HG03571 (cell line): ENCODE measurements around the gene FBXW9.
"Not testable (repeated sequence)": the region's sequence is repeated elsewhere in the genome, so short reads cannot be mapped to it uniquely, and the experiment has no call there.

Source experiments
- ATAC-seq: cut with Tn5 transposase; IDR thresholded peaks from one replicate; pipeline ENCODE4 v1.9.1; 2021; ENCODE audit not compliant: unreplicated experiment

The FBXW9 gene

DNA sequence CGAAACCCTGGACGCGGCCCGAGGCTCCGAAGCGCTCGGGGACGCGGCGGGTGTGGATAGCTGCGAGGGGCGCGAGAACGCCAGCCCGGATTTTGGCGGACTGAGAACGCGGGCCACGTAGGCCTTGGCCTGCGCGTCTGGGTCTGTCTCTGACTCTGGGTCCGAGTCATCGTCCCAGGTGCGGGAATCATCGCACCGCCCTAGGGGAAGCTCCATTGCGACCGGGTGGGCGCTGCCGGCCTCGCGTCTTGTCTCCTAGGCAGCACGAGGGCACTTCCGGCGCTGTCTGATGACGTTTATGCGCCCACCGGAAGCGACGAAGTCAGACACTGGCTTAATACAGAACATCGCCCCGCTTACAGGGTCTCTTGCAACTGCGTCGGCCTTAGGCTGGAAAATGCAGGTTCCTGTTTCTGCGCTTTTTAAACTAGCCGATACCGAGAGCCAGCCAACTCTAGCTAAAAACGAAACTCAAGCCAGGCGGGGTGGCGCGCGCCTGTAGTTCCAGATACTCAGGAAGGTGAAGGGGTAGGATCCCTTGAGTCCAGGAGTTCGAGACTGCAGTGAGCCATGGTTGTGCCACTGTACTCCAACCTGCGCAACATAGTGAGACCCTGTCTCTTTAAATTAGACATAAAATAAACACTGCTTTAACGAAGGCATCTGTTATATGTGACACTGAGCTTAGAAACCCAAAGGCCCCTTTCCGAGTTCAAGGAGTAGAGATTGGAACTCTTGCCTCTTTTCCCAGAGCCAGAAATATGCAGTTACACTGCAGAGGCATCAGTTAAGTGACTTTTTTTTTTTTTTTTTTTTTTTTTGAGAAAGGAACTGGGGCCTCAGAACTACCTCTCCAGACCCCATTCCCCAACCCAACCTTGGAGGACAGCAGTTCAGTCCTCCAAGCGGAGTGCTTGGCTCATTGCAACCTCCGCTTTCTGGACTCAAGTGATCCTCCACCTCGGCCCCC lies at the start of gene FBXW9:
TSS of gene FBXW9 (minus strand) at position 266 of the 970 bp plus-strand sequence. CDS start at position 216, 50 bp downstream.
- ATAC-seq: peak; percentile 67

DNA sequence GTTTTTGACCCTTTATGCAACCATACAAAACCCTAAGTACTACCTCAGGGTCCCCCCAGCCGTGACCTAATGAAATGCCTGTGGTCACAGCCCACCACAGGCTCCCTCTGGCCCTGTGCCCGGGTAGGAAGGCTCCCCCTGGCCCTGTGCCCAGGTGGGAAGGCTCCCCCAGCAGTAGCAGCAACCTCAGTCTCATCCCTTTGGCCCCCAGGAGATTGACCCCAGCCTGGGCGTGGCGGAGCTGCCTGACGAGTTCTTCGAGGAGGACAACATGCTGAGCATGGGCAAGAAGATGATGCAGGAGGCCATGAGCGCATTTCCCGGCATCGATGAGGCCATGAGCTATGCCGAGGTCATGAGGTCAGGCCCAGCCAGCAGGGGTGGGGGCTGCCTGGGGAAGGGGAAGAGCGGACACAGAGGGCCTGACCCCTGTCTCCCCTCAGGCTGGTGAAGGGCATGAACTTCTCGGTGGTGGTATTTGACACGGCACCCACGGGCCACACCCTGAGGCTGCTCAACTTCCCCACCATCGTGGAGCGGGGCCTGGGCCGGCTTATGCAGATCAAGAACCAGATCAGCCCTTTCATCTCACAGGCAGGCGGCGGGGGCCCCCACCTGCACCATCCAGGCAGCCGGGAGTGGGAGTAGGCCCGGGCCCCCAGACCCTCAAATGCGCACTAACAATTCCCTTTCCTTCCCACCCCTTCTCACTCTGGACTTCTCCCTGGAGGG lies 48.9 kb upstream of the FBXW9 start:
- ATAC-seq: no peak

DNA sequence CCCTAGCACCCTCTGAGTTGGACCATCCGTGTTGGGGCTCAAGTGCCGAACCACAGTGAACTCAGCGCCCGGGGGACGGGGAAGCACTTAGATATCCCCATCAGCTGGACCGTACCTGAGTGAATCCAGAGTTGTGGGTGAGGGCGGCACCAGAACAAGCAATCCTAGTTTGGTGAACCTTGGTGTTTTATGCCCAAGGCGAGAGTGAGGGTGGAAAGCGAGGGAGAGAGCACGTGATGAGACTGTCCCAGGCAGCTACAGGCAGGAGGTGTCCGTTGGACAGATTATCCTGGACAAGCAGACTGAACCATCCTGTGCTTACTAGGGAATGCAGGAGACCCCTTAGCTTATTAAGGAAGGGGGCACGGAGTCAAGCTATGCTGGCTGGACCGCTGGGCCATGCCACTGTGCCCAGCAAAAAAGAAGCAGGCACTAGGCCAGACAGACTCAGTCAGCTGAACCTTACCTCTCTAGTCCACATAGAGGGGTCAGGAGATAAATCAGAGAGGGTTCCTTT lies 41.5 kb upstream of the FBXW9 start:
- no peak for ATAC-seq

- ATAC-seq: peak; percentile 64
These were observed 40.8 kb upstream of the FBXW9 start, which contains the start of gene GET3 for GRCh38 chr19:12736995-12737834. Gene GET3 (plus strand): TSS chr19:12737497. CDS start chr19:12737506, 9 bp downstream.

- no peak for ATAC-seq
These were observed 37.2 kb upstream of the FBXW9 start for GRCh38 chr19:12733369-12734214.

DNA sequence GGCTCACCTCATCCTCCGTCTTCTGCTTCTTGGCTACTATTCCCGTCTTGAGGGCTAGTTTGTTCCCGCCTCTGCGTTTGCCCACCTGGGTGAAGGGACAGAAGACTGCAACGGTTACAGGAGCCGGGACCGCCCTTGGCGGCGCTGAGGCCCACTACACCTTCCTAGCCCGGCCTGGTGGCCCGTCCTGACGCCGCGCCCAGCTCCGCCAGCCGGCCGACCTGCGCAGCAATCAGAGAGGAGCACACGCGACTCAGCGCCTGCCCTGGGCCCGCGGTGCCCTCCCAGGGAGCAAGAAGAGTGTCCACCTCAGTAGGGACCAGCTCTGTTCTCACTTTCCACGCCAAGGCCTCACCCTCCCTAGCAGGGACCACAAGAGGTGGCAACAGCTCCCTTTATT lies 34.9 kb upstream of the FBXW9 start:
- no peak for ATAC-seq

DNA sequence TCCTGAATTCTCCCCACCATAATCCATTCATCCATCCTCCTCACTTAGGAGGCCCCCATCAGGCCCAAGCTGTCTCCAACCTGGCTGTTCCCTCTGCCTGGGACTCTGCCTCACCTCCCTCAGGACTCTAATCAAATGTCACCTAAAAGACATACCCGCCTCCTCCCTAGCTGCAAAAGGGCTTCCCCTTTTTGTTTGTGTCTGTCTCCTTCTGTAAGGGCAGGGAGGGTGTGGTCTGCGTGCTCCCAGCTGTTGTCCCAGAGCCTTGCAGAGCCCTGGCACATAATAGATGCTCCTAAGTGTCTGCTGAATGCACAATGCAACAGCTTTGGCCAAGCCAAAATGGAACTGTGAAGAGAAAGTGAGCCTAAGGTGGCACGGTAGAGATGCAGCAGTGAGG lies 33.6 kb upstream of the FBXW9 start:
- ATAC-seq: no peak

- ATAC-seq: no peak
These were observed 31.5 kb upstream of the FBXW9 start for GRCh38 chr19:12727745-12728433.

- ATAC-seq: no peak
These were observed 30.5 kb upstream of the FBXW9 start for GRCh38 chr19:12726988-12727316.

DNA sequence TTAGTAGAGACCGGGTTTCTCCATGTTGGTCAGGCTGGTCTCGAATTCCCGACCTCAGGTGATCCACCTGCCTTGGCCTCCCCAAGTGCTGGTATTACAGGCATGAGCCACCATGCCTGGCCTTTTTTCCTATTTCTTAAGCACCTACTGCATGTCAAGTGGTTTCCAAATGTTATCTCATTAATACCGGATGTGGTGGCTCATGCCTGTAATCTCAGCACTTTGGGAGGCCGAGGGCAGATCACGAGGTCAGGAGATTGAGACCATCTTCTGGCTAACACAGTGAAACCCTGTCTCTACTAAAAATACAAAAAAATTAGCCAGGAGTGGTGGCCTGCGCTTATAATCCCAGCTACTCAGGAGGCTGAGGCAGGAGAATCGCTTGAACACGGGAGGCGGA lies 29.2 kb upstream of the FBXW9 start:
- ATAC-seq: not testable (repeated sequence)

DNA sequence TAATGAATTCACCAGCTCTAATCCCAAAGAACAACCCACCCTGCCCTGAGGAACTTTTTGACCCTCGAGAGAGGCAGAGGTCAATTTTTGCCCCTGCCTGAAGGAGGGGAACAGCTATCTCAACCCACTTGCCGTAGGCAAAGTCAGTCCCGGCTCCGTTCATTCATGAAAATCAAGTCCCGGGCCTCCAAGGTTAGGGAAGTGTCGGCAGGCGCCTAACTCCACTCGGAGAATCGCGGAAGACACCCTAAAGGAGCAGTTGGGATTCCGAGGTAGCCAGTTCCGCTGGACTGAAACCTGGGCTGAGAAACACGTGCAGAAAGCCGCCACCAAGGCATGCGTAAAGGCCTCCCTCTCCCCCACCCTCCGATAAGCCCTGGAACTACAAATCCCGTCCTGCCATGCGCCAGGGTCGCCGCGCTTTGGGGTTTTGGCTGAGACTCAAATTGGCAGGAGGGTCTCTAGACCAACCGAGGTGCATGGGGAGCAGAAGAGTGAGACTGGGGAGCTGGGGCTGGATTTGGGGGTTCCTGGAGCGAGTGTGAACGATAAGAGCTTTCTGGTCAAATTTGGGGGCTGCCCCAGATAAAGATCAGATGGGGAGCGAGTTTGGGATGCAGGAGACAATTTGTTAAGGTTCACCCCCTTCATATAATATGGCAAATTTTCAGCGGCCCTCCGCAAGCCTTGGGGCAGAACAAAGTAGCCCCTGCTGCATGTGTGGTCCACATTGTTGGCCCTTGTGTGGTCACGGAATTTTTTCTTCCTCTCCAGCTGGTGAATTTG lies 27.4 kb upstream of the FBXW9 start, which contains the start of gene TNPO2:
TSS of gene TNPO2 (minus strand) at position 292 of the 786 bp plus-strand sequence. CDS start 2,955 bp downstream, outside the sequence.
- ATAC-seq: no peak

- ATAC-seq: no peak
These were observed 26.9 kb upstream of the FBXW9 start for GRCh38 chr19:12723381-12723640.

DNA sequence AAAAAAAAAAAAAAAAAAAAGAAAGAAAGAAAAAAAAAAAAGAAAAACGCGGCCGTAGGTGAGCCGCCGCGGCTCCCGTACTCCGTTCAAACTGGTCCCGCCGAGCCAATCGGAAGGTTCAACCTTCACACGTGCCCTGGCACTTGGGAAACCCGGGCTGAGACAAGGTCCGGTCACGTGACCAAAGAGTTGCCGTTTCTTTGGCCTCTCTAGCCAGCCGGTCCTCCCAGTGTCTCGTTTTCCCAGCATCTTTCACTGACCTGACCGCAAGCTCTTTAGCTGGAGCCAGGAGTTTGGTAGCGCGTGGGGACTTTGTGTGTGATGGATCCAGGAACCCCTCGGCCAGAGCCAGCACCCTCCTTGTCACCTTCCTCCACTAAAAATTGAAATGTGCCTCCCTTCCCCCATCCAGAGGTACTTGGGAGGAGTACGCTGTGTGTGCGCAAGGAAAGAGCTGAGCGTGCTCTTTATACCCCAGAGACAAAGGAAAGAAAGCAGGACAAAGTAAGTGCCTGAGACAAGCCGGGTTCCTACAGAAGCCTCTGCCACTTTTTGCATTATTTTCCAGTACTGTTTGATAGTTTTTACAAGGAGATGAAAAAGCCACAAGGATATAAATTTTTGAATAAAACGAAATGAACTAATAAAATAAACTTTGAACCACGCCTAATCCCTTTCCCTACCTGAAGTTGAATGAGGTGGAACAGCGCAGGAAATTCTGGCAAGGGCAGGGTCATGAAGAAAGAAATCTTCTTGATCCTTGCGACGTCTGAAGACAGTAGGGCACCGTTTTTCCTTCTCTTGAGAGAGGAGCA lies 26.3 kb upstream of the FBXW9 start:
- ATAC-seq: peak; percentile 65

GRCh38 chr19:12721656-12722565 lies 25.5 kb upstream of the FBXW9 start:
- peak; percentile 18 for ATAC-seq

DNA sequence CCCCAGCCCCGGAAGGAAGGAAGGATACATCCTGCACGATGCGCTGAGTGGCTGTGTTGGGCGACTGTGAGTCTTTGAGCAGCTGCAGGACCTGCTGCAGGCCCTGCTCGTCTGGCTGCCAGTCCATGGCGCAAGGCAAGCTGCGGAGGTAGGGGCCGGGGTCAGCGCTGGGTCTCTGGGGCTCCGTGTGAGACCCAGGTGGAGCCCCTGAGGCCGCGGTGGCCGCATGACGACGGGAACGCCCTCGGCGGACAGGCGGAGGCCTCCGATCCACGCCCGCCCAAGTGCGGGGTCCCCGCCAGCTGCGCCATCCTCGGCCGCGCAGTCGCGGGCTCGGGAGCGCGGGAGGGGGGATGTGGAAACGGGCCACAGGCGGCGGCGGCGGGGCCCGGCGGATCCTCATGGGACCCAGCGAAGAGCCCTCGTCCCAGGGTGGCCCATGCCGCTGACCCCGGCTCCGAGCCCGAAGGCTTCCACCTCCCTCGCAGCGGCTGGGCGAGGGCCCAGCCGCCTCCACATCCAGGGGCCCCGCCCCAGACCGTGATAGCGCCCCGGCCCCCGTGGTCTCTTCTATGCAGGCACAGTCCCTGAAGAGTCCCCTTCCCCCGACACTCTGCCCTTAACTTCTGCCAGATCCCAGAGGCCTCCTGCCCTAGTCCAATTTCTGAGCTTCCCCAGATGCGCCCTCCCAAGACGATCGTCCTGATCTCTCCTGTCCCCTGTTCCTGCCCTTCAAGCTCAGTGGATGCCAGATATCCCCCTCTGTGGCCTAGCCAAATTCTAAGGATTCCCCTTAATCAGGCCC lies 24.6 kb upstream of the FBXW9 start:
- no peak for ATAC-seq

DNA sequence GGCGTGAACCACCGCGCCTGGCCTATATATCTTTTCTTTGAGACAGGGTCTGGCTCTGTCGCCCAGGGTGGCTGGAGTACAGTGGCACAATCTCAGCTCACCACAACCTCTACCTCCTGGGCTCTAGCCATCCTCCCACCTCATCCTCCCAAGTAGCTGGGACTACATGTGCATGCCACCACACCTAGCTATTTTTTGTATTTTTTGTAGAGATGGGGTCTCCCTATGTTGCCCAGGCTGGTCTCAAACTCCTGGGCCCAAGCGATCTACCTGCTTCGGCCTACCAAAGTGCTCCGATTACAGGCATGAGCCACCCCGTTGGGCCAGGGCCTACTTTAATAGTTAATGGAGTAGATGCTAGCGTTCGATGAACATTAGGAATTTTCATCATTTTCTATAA lies 23.9 kb upstream of the FBXW9 start:
- ATAC-seq: no peak
